Ishikawa (cell line): ENCODE data around the gene ADH4.

Source experiments
- CEBPB ChIP-seq: IDR thresholded peaks from 2 replicates; pipeline ENCODE4 v1.6.1; 2012
- CREB1 ChIP-seq: IDR thresholded peaks from 2 replicates; pipeline ENCODE4 v1.6.1; 2012; ENCODE audit warnings: low read depth
- EGR1 ChIP-seq: IDR thresholded peaks from 2 replicates; pipeline ENCODE4 v1.6.1; 2012
- EP300 ChIP-seq: IDR thresholded peaks from 2 replicates; pipeline ENCODE4 v1.6.1; 2012; ENCODE audit warnings: borderline replicate concordance
- FOXM1 ChIP-seq: IDR thresholded peaks from 2 replicates; pipeline ENCODE4 v1.6.1; 2012; ENCODE audit warnings: low read depth, borderline replicate concordance
- NFIC ChIP-seq: IDR thresholded peaks from 2 replicates; pipeline ENCODE4 v1.6.1; 2012
- RAD21 ChIP-seq: IDR thresholded peaks from 2 replicates; pipeline ENCODE4 v1.6.1; 2012; ENCODE audit warnings: low read depth
- TAF1 ChIP-seq: IDR thresholded peaks from 2 replicates; pipeline ENCODE4 v1.6.1; 2012; ENCODE audit warnings: low read depth, mild to moderate bottlenecking
- TCF12 ChIP-seq: IDR thresholded peaks from 2 replicates; pipeline ENCODE4 v1.6.1; 2012; ENCODE audit warnings: low read depth
- TEAD4 ChIP-seq: IDR thresholded peaks from 2 replicates; pipeline ENCODE4 v1.6.1; 2012
- YY1 ChIP-seq: IDR thresholded peaks from 2 replicates; pipeline ENCODE4 v1.6.1; 2012; ENCODE audit warnings: low read depth
- ZBTB7A ChIP-seq: IDR thresholded peaks from 2 replicates; pipeline ENCODE4 v1.6.1; 2012; ENCODE audit warnings: low read depth
- TF ChIP-seq, protein P1 (sequence below): IDR thresholded peaks from 2 replicates; pipeline ENCODE4 v1.6.1; 2012; ENCODE audit warnings: low read depth, mild to moderate bottlenecking
- TF ChIP-seq, protein P2 (sequence below): IDR thresholded peaks from 2 replicates; pipeline ENCODE4 v1.6.1; 2012
- TF ChIP-seq, protein P3 (sequence below): IDR thresholded peaks from 2 replicates; pipeline ENCODE4 v1.6.1; 2012

Gene ADH4

DNA sequence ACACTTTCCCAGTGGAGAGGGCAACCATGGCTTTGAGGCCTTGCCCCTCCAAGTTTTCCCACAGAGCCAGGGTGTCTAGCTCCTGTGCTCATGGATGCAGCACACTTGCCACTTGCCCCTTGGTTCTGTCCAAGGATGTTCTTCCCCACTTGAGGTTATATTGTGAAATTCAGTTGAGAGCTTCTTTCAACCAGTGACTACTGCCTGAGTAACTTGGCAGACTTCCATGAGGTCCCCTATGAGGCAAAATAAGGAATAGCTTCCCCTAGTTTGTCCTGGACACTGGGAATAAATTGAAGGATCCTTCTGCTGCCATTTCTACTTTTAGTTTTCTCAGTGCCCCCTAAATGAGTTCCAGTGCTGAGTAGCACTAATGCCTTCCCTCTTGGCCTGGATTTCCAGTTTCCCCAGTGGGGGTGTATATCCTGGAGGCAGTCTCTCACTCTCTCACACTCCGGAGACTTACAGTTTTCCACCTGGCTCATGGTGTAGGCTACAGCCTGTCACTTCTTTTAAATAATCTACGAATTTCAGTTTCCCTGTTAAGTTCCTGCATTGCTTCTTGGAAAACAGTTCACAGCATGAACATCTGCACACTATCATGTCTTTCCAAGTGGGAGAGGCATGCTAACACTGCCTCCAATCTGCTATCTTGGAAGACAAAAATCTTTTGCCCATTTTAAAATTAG is 36.4 kb upstream of the ADH4 start:
- TF ChIP-seq EP300 (no peak), RAD21 (no peak), TCF12 (no peak), CEBPB (no peak)
- TF ChIP-seq, protein P1, sequence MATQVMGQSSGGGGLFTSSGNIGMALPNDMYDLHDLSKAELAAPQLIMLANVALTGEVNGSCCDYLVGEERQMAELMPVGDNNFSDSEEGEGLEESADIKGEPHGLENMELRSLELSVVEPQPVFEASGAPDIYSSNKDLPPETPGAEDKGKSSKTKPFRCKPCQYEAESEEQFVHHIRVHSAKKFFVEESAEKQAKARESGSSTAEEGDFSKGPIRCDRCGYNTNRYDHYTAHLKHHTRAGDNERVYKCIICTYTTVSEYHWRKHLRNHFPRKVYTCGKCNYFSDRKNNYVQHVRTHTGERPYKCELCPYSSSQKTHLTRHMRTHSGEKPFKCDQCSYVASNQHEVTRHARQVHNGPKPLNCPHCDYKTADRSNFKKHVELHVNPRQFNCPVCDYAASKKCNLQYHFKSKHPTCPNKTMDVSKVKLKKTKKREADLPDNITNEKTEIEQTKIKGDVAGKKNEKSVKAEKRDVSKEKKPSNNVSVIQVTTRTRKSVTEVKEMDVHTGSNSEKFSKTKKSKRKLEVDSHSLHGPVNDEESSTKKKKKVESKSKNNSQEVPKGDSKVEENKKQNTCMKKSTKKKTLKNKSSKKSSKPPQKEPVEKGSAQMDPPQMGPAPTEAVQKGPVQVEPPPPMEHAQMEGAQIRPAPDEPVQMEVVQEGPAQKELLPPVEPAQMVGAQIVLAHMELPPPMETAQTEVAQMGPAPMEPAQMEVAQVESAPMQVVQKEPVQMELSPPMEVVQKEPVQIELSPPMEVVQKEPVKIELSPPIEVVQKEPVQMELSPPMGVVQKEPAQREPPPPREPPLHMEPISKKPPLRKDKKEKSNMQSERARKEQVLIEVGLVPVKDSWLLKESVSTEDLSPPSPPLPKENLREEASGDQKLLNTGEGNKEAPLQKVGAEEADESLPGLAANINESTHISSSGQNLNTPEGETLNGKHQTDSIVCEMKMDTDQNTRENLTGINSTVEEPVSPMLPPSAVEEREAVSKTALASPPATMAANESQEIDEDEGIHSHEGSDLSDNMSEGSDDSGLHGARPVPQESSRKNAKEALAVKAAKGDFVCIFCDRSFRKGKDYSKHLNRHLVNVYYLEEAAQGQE, result no peak

DNA sequence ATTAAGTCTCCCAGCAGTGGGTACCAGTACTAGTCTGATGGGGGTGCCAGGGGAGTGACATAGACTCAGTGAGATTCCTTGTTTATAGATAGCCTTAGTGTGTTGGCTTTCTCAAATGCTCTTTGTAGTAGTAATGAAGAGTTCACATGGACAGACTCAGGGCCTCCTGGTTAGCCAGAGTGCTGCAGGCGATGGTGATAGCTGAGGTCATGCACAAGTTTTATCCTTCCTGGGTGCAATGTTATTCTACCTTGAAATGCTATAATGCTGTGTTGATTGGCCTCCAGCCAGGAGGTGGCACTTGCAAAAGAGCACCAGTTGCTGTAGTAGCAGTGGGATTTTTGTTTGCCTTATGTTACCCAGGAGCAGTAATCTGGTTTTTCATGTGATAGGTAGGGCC is 35.5 kb upstream of the ADH4 start:
- TF ChIP-seq FOXM1 (no peak), CREB1 (no peak)

DNA sequence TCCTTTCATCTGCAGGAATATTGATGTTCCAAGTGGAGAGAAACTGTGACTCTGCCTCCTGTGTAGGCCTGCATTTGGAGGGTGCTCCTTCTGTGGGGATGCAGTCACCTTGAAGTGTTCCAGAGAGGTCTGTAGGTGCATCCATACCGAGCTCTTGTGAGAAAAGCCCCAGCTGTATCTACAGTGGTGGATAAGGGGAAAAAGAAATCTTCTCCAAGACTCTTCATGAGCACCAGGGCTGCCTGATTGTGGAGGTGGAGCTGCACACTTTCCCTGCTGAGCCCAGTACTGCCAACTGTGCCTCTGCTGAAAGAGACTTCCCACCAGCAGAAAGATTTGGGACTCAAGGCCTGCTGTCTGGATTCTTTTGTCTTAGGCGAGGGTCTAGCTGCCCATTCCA is 35.1 kb upstream of the ADH4 start:
- TF ChIP-seq CEBPB, result no peak
- TF ChIP-seq RAD21, result no peak

DNA sequence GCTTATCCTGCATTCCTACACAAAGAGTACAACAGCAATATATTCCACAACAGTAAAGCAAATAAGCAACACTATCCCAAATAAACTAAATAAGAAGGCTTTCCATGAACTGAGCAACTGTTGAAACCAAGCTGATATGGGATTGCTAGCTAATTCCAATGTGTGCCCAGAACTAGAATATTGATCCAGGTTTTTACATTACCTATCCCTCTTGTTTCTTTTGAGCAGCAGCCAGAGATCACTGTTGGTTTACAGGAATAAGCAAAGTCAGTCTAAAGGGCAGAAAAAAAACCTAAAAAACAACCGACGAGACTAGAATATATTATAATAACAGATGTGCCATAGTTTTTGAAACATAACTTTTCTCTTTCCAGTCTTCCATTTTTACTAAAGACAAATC is 22.4 kb upstream of the ADH4 start:
- no peak for TF ChIP-seq EP300
- no peak for TF ChIP-seq ZBTB7A
- no peak for TF ChIP-seq RAD21
- TF ChIP-seq, protein P2, sequence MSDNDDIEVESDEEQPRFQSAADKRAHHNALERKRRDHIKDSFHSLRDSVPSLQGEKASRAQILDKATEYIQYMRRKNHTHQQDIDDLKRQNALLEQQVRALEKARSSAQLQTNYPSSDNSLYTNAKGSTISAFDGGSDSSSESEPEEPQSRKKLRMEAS, result no peak
- no peak for TF ChIP-seq CREB1
- TF ChIP-seq EGR1, result no peak
- TF ChIP-seq, protein P1, result no peak
- no peak for TF ChIP-seq TCF12
- TF ChIP-seq CEBPB, result no peak
- no peak for TF ChIP-seq YY1
- no peak for TF ChIP-seq TAF1
- no peak for TF ChIP-seq NFIC
- no peak for TF ChIP-seq TEAD4
- TF ChIP-seq, protein P3, sequence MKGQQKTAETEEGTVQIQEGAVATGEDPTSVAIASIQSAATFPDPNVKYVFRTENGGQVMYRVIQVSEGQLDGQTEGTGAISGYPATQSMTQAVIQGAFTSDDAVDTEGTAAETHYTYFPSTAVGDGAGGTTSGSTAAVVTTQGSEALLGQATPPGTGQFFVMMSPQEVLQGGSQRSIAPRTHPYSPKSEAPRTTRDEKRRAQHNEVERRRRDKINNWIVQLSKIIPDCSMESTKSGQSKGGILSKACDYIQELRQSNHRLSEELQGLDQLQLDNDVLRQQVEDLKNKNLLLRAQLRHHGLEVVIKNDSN, result no peak
- no peak for TF ChIP-seq FOXM1

DNA sequence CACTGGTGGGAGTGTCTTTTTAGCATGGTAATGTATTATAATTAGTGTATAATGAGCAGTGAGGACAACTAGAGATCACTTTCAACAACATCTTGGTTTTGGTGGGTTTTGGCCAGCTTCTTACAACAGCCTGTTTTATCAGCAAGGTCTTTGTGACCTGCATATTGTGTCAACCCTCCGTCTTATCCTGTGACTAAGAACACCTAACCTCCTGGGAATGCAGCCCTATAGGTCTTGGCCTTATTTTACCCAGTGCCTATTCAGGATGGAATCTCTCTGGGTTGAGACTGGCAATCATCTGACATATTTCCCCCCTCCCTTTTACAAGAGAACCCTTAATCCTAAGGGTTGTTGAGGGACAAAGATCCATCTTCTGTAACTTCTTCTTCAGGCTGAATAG is 21.9 kb upstream of the ADH4 start:
- no peak for TF ChIP-seq NFIC
- TF ChIP-seq YY1, result no peak
- no peak for TF ChIP-seq TCF12
- no peak for TF ChIP-seq EGR1
- TF ChIP-seq, protein P2, result no peak
- TF ChIP-seq, protein P3, result no peak
- no peak for TF ChIP-seq ZBTB7A
- TF ChIP-seq FOXM1, result no peak
- TF ChIP-seq, protein P1, result no peak
- TF ChIP-seq EP300, result no peak
- no peak for TF ChIP-seq TEAD4
- no peak for TF ChIP-seq CREB1
- TF ChIP-seq CEBPB, result no peak
- no peak for TF ChIP-seq RAD21
- TF ChIP-seq TAF1, result no peak
